HG03196 (cell line): Measurements from ENCODE around the gene CDKN2AIP.
"Not testable (repeated sequence)": the region's sequence is repeated elsewhere in the genome, so short reads cannot be mapped to it uniquely, and the experiment has no call there.

Source experiments
- ATAC-seq: cut with Tn5 transposase; IDR thresholded peaks from one replicate; pipeline ENCODE4 v1.9.1; 2021; ENCODE audit not compliant: unreplicated experiment

Gene CDKN2AIP

DNA sequence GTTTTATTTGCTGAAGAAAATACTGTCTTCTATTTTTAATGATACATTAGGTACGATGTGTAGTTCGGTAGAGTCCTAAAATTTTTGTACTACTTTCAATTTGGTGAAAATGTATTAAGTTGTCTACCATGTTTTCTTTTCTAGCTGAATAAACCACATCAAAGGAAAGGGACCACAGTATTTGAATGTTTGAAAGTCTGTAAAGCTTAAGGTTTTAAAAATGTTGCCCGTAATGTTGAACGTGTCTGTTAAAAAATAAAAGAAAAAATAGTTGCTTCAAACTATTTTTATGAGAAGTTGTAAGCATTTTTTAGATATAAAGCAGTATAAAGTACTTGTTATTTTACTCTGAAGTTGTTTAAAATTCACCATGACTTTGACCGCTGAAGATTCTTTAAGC is 3.2 kb downstream of the CDKN2AIP start:
- no peak for ATAC-seq

DNA sequence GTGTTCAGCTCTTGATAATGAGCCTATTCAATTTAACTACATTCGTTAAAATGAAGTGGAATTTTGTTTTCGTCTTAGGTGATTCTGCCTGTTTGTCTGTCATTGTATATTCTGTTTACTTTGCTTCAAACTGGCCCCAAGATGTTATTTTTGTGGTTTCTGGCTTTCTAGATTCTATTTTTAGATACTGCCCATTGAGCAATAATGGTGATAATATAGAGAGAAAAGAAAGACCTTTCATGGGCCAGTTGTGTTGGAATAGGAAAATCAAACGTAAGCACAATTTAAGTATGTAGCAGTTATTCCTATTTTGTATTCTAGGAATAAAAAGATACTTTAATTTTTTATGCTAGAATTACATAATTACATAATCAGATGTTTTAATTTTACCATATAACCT is 4.0 kb downstream of the CDKN2AIP start:
- no peak for ATAC-seq

DNA sequence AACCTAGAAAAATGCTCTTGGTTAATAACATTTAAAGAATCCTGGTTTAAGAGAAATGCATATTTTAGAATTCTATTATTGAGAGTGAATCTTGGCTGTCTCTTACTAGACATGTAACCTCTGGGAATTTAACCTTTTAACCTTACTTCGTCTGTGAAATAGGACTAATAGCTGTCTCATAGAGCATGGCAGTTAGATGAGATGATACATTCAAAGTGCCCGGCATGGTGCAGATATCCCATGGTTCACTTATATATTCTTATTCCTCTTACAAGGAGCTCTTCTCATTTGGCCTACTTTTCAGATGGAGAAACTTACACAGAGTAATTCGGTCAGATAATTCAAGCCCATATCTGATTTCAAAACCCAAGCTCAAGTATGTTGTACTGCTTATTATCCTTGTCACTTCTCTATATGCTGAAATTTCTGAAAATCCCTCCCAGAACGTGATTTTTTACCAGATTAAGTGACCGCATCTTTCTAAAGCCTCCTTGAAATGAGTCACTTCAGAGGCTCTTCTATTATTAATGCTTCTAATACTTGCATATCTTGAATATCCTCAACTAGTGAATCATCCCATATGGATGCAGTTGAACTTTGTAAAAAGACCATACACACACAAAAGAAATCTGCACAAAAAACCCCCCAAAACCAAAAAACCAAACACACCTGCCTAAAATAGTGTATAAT is 4.9 kb downstream of the CDKN2AIP start:
- no peak for ATAC-seq

DNA sequence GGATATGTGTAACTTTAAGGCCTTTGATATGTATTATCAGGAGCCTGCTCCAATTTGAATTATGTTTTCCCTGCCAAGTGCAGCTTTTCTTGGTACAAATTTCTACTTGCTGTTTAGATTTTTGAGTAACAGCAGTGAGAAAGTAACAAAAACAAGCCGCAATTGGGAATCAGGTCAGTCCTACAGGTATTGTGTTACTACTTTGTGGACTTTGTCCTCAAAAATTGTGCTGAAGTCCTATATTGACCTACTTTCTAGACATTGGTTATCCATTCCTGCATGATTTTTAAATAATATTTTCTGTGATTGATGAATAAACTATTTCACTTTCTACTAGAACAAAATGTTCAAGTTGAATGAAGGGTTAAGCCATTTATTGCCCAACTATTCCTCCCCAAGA is 5.7 kb downstream of the CDKN2AIP start:
- ATAC-seq, result no peak

DNA sequence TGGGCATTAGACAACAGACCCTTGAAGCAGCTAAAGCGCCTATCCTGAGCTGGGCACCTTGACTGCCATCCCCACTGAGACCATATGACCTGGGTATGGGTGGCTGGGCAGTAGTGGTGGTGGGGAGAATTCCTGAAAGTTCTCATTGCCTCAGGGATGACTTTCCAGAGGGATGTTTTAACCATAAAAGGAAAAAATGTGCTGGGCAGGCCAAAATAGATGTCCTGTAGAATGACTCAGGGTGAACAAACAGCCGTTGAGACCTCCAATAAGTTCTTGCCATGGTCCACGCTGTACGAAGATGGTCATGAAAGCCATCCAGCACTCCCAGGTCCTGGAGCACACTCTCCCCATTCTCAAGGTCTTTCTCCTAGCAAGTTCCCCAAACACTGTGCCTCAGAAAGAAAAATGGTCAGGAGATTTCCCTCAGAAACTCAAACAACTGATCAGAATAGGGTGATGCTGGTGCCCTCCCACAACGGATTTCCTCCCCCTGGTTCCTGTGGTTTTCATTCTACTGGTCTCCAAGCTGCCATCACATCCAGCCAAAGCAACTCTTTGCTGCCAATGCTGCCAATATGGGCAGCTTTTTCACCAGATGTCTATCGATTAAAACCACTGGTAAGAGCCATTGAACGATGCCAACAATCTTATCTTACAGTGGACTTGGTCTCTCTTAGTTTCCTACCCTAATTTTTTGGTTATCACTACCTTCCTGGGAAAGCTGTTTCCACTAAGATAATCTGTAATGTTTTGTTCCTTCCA is 11.2 kb downstream of the CDKN2AIP start:
- ATAC-seq, result no peak

DNA sequence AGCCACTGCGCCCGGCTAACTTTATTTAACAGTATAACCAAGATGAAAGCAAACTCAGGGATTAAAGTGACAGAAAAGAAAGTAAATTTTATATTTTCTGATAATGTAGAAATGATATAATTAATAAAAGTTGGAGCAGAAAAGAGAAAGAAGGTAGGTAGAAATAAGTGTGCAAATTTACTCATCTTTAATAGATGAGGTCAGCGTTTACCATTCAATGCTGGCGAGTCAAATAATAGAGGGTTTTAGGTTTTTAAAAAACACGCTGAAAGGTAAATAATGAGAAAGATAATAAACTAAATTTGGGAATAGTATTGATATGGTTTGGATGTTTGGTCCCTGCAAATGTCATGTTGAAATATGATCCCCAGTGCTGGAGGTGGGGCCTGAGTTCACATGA is 13.6 kb downstream of the CDKN2AIP start:
- no peak for ATAC-seq

DNA sequence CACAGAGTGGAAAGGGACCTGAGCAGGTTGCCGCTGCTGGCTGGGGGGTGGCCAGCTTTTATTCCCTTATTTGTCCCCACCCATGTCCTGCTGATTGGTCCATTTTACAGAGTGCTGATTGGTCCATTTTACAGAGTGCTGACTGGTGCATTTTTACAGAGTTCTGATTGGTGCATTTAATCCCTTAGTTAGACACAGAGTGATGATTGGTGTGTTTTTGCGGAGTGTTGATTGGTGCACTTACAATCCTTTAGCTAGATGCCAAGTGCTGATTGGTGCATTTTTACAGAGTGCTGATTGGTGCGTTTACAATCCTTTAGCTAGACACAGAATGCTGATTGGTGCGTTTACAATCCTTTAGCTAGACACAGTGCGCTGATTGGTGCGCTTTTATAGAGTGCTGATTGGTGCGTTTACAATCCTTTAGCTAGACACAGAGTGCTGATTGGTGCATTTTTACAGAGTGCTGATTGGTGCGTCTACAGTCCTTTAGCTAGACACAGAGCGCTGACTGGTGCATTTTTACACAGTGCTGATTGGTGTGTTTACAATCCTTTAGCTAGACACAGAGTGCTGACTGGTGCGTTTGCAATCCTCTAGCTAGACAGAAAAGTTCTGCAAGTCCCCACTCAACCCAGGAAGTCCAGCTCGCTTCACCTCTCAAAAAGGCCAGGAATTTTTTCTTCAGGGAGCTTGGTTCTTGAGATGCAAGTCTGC is 19.6 kb downstream of the CDKN2AIP start:
- not testable (repeated sequence) for ATAC-seq

DNA sequence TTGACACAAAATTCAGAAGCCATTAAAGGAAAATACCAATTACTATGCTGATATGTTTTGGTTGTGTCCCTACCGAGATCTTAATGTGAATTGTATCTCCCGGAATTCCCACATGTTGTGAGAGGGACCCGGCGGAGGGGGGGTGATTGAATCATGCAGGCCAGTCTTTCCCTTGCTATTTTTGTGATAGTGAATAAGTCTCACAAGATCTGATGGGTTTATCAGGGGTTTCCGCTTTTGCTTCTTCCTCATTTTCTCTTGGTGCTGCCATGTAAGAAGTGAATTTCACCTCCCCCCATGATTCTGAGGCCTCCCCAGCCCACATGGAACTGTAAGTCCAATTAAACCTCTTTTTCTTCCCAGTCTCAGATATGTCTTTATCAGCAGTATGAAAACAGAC is 21.4 kb downstream of the CDKN2AIP start:
- not testable (repeated sequence) for ATAC-seq

DNA sequence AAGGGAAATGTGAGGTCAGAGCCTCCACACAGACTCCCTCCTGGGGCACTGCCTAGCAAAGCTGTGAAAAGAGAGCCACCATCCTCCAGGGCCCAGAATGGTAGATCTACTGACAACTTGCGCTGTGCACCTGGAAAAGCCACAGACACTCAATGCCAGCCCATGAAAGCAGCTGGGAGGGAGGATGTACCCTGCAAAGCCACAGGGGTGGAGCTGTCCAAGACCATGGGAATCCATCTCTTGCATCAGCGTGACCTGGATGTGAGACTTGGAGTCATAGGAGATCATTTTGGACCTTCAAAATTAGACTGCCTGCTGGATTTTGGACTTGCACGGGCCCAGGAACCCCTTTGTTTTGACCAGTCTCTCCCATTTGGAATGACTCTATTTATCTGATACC is 22.8 kb downstream of the CDKN2AIP start:
- no peak for ATAC-seq

DNA sequence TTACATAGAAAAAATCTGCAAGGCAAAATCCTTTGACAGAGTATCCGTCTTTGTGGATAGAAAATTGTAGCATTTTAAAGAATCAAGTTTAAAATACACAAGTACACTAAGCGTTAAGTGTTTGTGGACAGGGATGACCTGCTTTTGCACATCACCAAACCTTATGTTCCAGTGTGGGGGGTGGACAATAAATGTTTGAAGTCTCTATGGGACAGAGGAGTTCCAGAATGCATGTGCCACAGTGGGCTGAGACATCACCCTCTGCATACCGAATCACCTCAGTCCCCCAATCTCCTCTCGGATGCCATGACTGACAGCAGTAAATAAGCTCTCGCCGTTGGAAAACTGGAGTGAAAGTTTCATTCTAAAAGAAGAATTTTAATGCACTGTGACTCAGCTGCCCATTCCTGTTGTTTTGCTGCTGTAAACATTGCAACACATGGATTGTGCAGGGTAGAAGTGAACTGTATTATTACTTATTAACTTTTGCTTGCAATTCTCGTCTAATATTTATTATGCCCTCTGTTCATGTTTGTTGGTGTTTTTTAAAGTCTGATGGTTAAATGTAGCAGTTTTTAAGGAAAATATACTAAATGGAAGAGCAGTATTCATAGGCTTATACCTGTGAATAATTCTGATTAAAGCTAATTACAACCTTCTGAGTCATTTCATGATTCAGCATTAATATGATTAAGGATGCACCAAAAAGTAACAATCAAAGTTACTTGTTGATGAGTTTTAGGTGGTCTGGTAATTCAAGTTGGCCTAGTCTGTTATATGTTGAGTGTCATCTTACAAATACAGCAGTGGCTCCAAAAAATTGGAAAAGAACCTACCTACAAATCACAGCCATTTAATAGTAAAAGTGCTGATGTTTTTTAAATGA is 24.0 kb downstream of the CDKN2AIP start:
- ATAC-seq, result no peak

DNA sequence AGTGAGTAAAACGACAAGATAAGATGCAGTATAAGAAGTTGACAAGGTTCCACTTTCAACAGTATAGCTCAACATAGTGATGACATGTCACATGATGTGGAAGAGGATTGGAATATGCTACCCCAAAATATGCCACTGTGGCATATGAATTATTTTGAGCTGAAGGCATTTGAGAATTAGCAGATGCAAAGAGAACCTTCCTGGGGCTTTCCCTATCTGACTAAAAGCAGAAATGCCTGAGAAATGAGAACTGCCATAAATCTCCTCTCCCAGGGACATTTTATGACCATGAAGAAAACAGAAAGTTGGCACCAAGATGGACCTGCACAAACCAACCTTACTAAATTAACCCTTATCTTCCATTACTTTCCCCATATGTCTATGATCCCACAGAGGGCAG is 24.8 kb downstream of the CDKN2AIP start:
- ATAC-seq, result no peak

DNA sequence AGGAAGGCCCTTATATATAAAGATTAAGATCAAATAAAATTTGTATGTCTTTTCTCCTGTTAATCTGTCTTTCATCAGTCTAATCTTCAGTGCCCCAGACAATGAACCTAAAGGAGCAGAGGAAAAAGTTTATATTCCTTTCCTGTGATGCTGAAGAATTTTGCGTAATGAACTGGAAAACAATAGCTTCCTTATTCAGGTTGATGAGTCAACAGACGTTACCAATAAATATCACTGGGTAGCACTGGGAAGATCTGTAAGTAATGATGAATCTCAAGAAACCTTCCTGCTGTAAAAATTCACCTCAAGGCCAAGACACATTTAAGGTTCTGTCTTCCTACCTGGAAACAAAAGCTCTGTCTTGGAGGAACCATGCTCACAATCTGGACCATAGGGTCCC is 25.5 kb downstream of the CDKN2AIP start:
- no peak for ATAC-seq

DNA sequence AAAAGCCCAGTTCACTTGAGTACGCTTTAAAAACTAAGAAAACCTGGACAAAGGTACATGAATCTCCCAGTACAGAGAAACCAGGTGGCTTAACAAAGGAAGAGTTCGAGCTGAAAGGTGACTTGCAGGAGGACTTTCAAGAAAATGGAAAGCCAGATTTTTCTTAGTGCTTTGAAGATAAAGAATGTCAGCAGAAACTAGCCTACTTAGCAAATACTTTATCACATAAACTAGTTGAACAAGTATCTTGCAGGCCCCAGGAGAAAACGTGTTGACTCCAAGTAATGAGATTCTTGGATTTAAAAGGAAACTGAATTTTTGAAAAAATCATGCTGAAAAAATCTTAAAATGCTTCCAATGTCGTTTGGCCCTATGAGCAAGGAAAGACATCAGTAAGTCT is 26.4 kb downstream of the CDKN2AIP start:
- no peak for ATAC-seq

DNA sequence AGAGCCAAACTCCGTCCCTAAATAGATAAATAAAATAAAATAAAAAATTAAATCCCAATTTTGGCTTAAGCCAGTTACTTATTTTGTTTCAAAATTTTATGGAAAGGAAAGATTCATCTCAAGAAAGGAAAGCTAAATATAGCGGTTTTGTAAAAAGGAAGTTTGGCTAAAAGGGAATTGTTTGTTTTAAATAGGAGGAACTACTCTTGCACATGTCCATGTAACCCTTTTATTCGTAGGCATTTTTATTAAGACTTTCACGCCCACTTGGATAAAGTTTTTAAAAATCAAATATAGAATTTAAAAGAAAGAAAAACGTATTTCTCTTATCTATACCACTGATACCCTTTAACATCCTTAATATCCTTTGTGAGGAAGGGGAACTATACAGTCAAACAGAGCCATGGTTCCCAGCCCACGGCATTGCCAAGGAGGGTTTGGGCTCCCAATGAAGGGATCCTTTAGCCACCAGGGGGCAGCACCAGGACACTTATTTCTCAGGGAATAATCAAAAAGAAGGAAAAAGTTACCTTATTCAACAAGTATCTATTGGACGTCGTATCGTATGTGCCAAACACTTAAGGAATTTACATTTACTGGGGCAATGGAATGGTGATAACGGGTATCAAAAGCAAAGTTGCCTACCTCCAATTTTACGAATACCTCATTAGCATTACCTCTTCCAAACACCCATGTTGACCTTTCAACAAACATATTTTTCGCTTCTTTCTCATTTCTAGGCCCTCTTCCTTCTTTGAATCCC is 27.7 kb downstream of the CDKN2AIP start:
- ATAC-seq, result peak; percentile 68

DNA sequence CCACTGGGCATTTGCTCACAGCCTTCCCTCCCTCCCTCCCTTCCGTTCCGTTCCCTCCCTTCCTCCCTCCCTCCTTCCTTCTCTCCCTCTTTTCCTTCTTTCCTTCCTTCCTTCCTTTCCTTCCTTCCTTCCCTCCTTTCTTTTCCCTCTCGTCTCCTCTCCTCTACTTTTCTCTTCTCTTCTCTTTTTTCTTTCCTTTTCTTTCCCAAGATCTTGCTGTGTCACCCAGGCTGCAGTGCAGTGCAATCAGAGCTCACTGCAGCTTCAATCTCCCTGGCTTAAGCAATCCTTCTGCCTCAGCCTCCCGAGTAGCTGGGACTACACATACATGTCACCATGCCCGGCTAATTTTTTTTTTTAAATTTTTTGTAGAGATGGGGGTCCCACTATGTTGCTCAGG is 33.7 kb downstream of the CDKN2AIP start:
- no peak for ATAC-seq

DNA sequence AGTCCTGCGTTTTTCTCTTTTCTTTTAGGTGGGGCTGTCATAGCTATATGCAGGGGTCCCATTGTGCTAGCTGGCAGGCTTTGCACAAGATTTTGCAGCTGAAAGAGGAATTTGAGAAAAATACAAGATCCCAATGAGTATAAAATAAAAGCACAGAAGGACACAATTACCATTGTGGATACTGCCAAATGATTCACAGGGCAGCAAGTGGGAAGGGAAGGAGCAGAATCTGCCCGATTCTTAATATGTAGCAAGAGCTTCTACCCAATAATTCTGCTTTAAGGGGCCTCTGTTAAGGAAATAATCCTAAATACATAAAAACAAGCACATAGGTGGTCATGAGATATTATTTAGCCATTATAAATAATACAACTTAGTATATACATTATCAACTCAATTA is 34.5 kb downstream of the CDKN2AIP start:
- no peak for ATAC-seq

DNA sequence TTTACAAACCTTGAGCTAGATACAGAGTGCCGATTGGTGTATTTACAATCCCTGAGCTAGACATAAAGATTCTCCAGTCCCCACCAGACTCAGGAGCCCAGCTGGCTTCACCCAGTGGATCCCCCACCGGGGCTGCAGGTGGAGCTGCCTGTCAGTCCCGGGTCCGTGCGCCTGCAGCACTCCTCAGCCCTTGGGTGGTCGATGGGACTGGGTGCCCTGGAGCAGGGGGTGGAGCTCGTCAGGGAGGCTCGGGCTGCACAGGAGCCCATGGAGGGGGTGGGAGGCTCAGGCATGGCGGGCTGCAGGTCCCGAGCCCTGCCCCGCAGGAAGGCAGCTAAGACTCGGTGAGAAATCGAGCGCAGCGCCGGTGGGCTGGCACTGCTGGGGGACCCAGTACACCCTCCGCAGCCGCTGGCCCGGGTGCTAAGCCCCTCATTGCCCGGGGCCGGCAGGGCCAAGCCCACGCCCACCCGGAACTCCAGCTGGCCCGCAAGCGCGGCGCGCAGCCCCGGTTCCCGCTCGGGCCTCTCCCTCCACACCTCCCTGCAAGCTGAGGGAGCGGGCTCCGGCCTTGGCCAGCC is 38.2 kb downstream of the CDKN2AIP start:
- ATAC-seq, result not testable (repeated sequence)

DNA sequence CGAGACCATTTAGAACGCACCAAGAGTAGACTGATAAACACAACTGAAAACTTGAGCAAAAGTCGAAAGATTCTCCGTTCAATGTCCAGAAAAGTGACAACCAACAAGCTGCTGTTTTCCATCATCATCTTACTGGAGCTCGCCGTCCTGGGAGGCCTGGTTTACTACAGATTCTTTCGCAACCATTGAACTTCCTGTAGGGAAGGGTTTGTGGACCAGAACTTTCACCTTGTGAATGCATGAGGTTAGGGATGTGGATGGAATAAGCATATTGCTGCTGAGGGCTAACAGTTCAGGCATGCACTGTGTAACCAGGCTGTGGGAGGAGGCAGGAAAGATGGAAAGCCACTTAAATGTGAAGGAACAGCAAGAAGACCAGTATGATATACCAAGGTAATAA is 39.6 kb downstream of the CDKN2AIP start:
- ATAC-seq, result no peak

DNA sequence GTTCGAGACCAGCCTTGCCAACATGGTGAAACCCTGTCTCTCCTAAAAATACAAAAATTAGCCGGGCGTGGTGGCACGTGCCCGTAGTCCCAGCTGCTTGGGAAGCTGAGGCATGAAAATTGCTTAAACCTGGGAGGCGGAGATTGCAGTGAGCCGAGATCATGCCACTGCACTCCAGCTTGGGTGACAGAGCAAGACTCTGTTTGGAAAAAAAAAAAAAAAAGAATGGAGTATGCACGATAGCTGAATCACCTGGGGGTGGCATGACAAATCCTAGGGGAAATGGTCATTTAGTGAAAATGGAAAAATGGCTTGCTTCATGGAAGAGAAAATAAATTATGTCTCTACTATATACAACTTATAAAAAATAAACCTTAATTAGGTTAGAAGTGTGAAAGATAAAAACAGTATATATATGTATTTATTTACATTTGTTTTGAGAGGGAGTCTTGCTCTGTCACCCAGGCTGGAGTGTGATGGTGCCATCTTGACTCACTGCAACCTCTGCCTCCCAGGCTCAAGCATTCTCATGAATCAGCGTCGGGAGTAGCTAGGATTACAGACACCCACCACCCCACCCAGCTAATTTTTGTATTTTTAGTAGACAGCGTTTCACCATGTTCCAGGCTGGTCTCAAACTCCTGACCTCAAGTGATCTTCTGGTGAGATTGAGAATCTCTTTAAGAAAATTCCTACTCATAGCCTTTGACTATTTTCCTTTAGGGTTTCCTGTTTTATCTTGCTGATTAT is 41.1 kb downstream of the CDKN2AIP start:
- ATAC-seq, result no peak
